HepG2 (cell line): ENCODE measurements around the gene MED1. TPM values are rescaled to one million over a fixed set of nuclear protein-coding genes. Genes with fewer than 3 reads are reported as not detected.

ENCODE experiments used
- ATF7 ChIP-seq, 2 experiments: fragments of 450-650 bp in 1 of 2; sonication (generic) in 1 of 2; formaldehyde crosslinking in 1 of 2; IDR thresholded peaks; 2 replicates each; pipeline versions ENCODE4 v1.4.0 to v1.6.1; 2016 to 2020; ENCODE audit warnings: antibody characterized with exemption in 1 of 2, mild to moderate bottlenecking in 1 of 2, missing genetic modification reagents in 1 of 2
- CSRNP1 ChIP-seq: sonication (generic); formaldehyde crosslinking; IDR thresholded peaks from 2 replicates; pipeline ENCODE4 v1.8.1; 2023; ENCODE audit warnings: mild to moderate bottlenecking, missing genetic modification reagents
- ELF1 ChIP-seq: sonication (generic); formaldehyde crosslinking; IDR thresholded peaks from 2 replicates; pipeline ENCODE4 v1.4.0; 2020; ENCODE audit warnings: missing genetic modification reagents
- ETV5 ChIP-seq: IDR thresholded peaks from 2 replicates; pipeline ENCODE4 v1.6.1; 2018; ENCODE audit warnings: missing biosample characterization, missing genetic modification reagents, inconsistent platforms, borderline replicate concordance
- FLYWCH1 ChIP-seq: sonication (generic); formaldehyde crosslinking; IDR thresholded peaks from 2 replicates; pipeline ENCODE4 v1.8.1; 2023; ENCODE audit warnings: mild to moderate bottlenecking, missing genetic modification reagents
- HOMEZ ChIP-seq: IDR thresholded peaks from 2 replicates; pipeline ENCODE4 v1.6.1; 2016; ENCODE audit warnings: low read depth
- IKZF4 ChIP-seq: sonication (generic); formaldehyde crosslinking; IDR thresholded peaks from 2 replicates; pipeline ENCODE4 v1.5.1; 2020; ENCODE audit warnings: borderline replicate concordance, mild to moderate bottlenecking, low read depth, missing genetic modification reagents; ENCODE audit errors: not compliant biosample characterization
- MAFG ChIP-seq: sonication (generic); formaldehyde crosslinking; IDR thresholded peaks from 2 replicates; pipeline ENCODE4 v1.5.1; 2020; ENCODE audit warnings: mild to moderate bottlenecking, missing genetic modification reagents
- MTA3 ChIP-seq: sonication (generic); formaldehyde crosslinking; IDR thresholded peaks from 2 replicates; pipeline ENCODE4 v1.4.0; 2020; ENCODE audit warnings: missing genetic modification reagents
- NCOR1 ChIP-seq: fragments of 200-600 bp; sonication (generic); IDR thresholded peaks from 2 replicates; pipeline ENCODE4 v1.7.0; 2017; ENCODE audit warnings: antibody characterized with exemption, low read length, borderline replicate concordance
- RAD51 ChIP-seq: fragments of 450-650 bp; IDR thresholded peaks from 2 replicates; pipeline ENCODE4 v1.6.1; 2016; ENCODE audit warnings: borderline replicate concordance
- RFX3 ChIP-seq: IDR thresholded peaks from 2 replicates; pipeline ENCODE4 v1.6.1; 2016; ENCODE audit warnings: missing biosample characterization, missing genetic modification reagents
- RFXAP ChIP-seq: sonication (generic); formaldehyde crosslinking; IDR thresholded peaks from 2 replicates; pipeline ENCODE4 v1.4.0; 2020; ENCODE audit warnings: missing genetic modification reagents, borderline replicate concordance
- RNF2 ChIP-seq: fragments of 450-650 bp; conservative IDR thresholded peaks from 2 replicates; pipeline ENCODE4 v1.6.1; 2016; ENCODE audit warnings: low read depth
- SAFB2 ChIP-seq: sonication (generic); formaldehyde crosslinking; IDR thresholded peaks from 2 replicates; pipeline ENCODE4 v1.5.1; 2020; ENCODE audit warnings: missing genetic modification reagents, low read depth, mild to moderate bottlenecking, borderline replicate concordance
- SP140L ChIP-seq: sonication (generic); formaldehyde crosslinking; IDR thresholded peaks from 2 replicates; pipeline ENCODE4 v1.4.0; 2020; ENCODE audit warnings: missing genetic modification reagents, borderline replicate concordance
- TGIF2 ChIP-seq: IDR thresholded peaks from 2 replicates; pipeline ENCODE4 v1.6.1; 2016; ENCODE audit warnings: control low read depth, missing compliant biosample characterization
- ZFX ChIP-seq: sonication (generic); formaldehyde crosslinking; IDR thresholded peaks from 2 replicates; pipeline ENCODE4 v1.4.0; 2020; ENCODE audit warnings: mild to moderate bottlenecking, low read depth, missing genetic modification reagents, moderate library complexity
- ZIK1 ChIP-seq: sonication (generic); formaldehyde crosslinking; IDR thresholded peaks from 2 replicates; pipeline ENCODE4 v1.5.0; 2020; ENCODE audit warnings: mild to moderate bottlenecking, low read depth, missing genetic modification reagents, borderline replicate concordance
- ZNF10 ChIP-seq: sonication (generic); formaldehyde crosslinking; IDR thresholded peaks from 2 replicates; pipeline ENCODE4 v1.4.0; 2020; ENCODE audit warnings: mild to moderate bottlenecking, low read depth, missing genetic modification reagents, borderline replicate concordance
- ZNF230 ChIP-seq: sonication (generic); formaldehyde crosslinking; IDR thresholded peaks from 2 replicates; pipeline ENCODE4 v1.4.0; 2020; ENCODE audit warnings: mild to moderate bottlenecking, missing genetic modification reagents
- ZNF260 ChIP-seq: sonication (generic); formaldehyde crosslinking; IDR thresholded peaks from 2 replicates; pipeline ENCODE4 v1.4.0; 2020; ENCODE audit warnings: missing genetic modification reagents, low read depth, mild to moderate bottlenecking, borderline replicate concordance
- ZNF335 ChIP-seq: sonication (generic); formaldehyde crosslinking; IDR thresholded peaks from 2 replicates; pipeline ENCODE4 v1.4.0; 2020; ENCODE audit warnings: missing genetic modification reagents
- ZNF33B ChIP-seq: sonication (generic); formaldehyde crosslinking; IDR thresholded peaks from 2 replicates; pipeline ENCODE4 v1.5.1; 2020; ENCODE audit warnings: mild to moderate bottlenecking, missing genetic modification reagents
- ZNF563 ChIP-seq: sonication (generic); formaldehyde crosslinking; IDR thresholded peaks from 2 replicates; pipeline ENCODE4 v1.8.0; 2022; ENCODE audit warnings: mild to moderate bottlenecking, moderate library complexity, missing genetic modification reagents
- ZNF564 ChIP-seq: sonication (generic); formaldehyde crosslinking; IDR thresholded peaks from 2 replicates; pipeline ENCODE4 v1.8.1; 2023; ENCODE audit warnings: mild to moderate bottlenecking, missing genetic modification reagents
- ZNF816 ChIP-seq: sonication (generic); formaldehyde crosslinking; IDR thresholded peaks from 2 replicates; pipeline ENCODE4 v1.8.0; 2022; ENCODE audit warnings: missing genetic modification reagents, mild to moderate bottlenecking, borderline replicate concordance
- polyA plus RNA-seq, 8 experiments: library from polyadenylated mRNA; depleted of rRNA in 3 of 8; stranded (reverse) in 7 of 8; unstranded in 1 of 8; fragments of >200 nt; fragmentation: Illumina TruSeq in 4 of 8; extraction: Trizol in 4 of 8; gene quantifications; 2 replicates each; pipeline versions ENCODE4 v1.2.1 to v1.2.3, GENCODE V29; 2011 to 2016; ENCODE audit warnings: low read depth in 4 of 8, missing spikeins in 1 of 8, mixed read lengths in 1 of 8; ENCODE audit not compliant: insufficient read depth in 1 of 8
- total RNA-seq, 5 experiments: library from RNA; depleted of rRNA; stranded (reverse); fragments of >200 nt; fragmentation: Illumina TruSeq; extraction: Trizol; gene quantifications; 2 replicates each; pipeline ENCODE4 v1.2.3, GENCODE V29; 2016; ENCODE audit warnings: low read depth in 1 of 5
- TF ChIP-seq, protein P1 (sequence below): IDR thresholded peaks from 2 replicates; pipeline ENCODE4 v1.6.1; 2018; ENCODE audit warnings: missing genetic modification reagents

Gene MED1
- total and polyA plus RNA-seq, 2 of the 13 experiments (the other 11 are each of a cell fraction or from before 2014, with no cell fraction given), result 37.5 to 40.1 TPM

- no peak for TF ChIP-seq CSRNP1 (CRISPR knock-in tag)
- TF ChIP-seq MTA3, result no peak
- no peak for TF ChIP-seq ZNF230 (CRISPR knock-in tag)
- TF ChIP-seq ZNF260, result no peak
- TF ChIP-seq ZNF335, result no peak
- TF ChIP-seq ZIK1, result no peak; the same call in 1 of the 2 replicates
- no peak for TF ChIP-seq ZNF10 (CRISPR knock-in tag)
- no peak for TF ChIP-seq SAFB2 (CRISPR knock-in tag)
- no peak for TF ChIP-seq IKZF4
- TF ChIP-seq RFX3, result no peak
- TF ChIP-seq, protein P1, sequence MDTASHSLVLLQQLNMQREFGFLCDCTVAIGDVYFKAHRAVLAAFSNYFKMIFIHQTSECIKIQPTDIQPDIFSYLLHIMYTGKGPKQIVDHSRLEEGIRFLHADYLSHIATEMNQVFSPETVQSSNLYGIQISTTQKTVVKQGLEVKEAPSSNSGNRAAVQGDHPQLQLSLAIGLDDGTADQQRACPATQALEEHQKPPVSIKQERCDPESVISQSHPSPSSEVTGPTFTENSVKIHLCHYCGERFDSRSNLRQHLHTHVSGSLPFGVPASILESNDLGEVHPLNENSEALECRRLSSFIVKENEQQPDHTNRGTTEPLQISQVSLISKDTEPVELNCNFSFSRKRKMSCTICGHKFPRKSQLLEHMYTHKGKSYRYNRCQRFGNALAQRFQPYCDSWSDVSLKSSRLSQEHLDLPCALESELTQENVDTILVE (CRISPR knock-in tag), result peak; percentile 53; the same call in 1 of the 2 replicates
- peak; percentile 90; the same call in 1 of the 2 replicates for TF ChIP-seq TGIF2
- peak; percentile 77; the same call in 1 of the 2 replicates for TF ChIP-seq RFXAP
- TF ChIP-seq ZNF563 (CRISPR knock-in tag), result no peak
- TF ChIP-seq ATF7 (IDR thresholded peaks at IDR 0.05), result peak; percentile 71
- no peak for TF ChIP-seq ATF7 (CRISPR knock-in tag; IDR thresholded peaks at IDR 0.05)
- TF ChIP-seq ZNF564 (CRISPR knock-in tag), result no peak
- no peak for TF ChIP-seq ELF1 (CRISPR knock-in tag)
- no peak for TF ChIP-seq RAD51
- TF ChIP-seq NCOR1, result peak; percentile 39; the same call in 1 of the 2 replicates
- TF ChIP-seq ZNF816 (CRISPR knock-in tag), result no peak
- TF ChIP-seq FLYWCH1 (CRISPR knock-in tag), result no peak
- TF ChIP-seq HOMEZ (CRISPR knock-in tag), result 0 out of 2 replicates have a peak, but pooled peaks have one; percentile 11
- TF ChIP-seq ETV5 (CRISPR knock-in tag), result no peak
- no peak for TF ChIP-seq ZNF33B
- no peak for TF ChIP-seq ZFX
- no peak for TF ChIP-seq SP140L (CRISPR knock-in tag)
- no peak for TF ChIP-seq MAFG
- no peak for TF ChIP-seq RNF2
Observed at GRCh38 chr17:39402244-39402889, 48.7 kb downstream of the MED1 start (continued).
